ENCODE results near the gene DNASE2B.

The DNASE2B gene

DNA sequence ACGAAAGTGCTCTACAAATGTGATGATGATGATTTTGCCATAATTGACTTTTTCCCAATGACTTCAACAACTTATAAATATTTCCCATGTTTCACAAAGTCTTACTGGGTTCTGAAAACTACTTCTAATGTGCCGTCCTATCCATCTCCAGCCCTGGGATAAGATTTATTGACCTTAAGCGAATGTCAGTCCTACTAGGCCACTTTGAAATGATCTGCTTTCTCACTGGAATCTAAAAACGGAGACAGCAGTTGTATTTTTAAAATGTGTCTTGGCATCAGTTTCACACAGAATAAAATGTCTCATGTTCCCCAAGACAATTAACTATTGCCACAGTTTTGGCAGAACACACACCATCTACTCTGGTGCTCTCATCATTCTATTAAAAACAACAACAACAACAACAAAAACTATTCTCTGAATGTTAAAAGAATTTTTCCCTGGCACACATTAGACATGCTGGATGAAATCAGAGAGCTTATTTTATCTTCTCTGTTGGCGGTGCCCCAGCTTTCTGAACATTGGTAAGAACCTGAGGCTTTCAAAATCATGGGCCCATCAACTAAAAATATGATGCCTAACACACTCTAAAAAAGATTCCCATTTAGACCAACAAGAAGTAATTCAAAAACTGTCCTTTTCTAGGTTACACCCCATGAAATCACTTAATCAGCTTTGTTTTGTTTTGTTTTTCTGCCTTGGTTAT, 23.1 kb upstream of the DNASE2B start:
- DNase-seq: no peak

- no peak for DNase-seq
Observed at GRCh38 chr1:84376000-84376910, 22.0 kb upstream of the DNASE2B start.

GRCh38 chr1:84377480-84378095, 20.7 kb upstream of the DNASE2B start:
- no peak for DNase-seq

DNA sequence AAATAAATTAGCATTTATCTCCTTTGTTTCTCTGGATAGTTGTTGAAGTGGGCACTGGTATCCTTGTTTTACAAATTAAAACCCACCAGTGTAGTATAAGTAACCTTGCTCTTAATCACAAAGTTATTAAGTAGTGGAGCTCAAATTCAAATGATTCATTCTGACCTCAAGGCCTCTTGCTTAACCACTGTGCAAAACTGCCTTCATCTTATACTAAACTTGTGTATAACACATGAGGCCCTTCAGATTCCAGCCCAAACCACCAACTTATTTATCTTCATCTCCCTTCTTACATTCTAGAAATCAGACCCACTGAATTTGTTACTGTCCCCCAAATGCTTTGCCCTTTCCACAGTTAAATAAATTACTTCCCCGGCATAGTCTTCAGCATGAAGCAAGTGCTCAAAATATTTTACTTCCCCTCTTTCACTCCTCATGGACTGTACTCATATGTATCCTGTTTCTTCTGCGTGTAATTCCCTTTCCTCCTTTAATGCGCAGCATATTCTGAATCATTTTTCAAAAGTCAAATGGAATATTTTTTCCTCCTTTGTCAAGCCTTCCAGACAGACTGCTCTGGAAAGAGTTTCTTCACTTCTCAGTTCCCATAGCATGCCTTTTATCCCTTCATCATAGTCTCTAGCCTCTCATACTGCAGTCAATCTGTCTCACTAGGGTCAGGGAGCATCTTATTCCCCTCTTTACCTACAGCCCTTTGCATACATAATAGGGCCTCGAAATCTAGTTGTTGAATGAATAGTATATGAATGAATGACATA, 19.0 kb upstream of the DNASE2B start:
- no peak for DNase-seq

DNA sequence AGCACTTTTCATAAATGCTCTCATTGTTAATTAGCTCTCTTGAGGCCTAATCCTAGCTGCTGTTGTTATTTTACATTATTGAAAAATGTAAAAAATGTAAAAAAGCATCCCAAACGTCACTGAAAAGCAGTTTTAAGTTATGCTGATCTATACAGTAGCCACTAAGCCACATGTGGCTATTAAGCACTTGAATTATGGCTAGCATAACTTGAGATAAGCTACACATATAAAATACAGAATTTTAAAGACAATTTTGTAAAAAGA, 18.4 kb upstream of the DNASE2B start:
- DNase-seq: no peak

- DNase-seq: no peak
Observed at GRCh38 chr1:84382127-84382526, 16.2 kb upstream of the DNASE2B start.

DNA sequence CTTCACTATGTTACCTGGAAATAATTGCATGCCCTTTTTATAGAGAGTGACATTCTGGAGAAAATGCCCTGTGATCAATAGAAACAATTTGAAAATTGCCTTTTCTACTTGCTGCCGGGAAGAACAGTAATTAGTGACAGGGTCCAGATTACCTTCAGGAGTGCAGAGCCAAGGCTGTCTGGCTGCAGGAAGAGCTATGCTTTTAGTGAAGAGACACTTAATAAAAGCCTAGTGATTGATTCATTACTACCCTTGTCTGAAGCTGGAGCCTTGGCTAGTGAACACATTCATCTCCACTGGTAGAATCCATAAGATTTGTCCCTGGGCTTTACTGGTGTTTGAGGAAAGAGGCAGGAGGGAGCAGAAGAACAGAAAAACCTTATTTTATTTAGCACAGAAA, 12.9 kb upstream of the DNASE2B start:
- no peak for DNase-seq

DNA sequence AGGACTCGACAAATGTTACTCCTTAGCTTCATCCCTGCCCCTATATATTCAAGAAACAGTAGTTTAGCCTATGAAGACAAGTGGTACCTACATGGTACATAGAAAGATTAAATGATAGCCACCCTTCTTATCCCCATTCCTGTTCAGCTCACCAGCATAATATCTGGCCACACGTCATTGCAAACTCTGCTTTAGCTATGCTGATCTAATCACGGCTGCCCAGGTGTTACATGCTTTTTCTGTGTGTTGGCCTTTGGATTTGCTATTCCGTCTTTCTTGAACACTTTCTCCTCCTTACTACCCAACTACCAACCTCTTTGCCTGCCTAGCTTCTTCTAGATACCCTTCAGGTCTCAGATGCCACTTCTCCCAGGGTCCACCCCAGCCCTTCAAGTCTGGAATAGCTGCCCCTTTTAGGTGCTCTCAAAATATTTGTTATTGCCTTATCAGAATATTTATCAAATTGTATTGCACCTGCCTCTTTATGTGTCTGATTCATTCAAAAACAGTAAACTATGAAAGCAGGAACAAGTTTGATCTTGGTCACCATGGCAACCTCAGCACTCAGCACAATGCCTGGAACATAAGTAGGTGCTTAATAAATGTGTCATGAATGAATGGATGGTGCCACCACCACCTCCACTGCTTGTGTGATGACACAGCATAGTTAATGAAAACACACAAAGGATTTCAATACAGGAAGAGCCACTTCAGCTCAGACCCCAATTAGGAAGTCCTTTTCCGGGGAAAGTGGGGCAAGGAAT, 11.4 kb upstream of the DNASE2B start:
- no peak for DNase-seq

DNA sequence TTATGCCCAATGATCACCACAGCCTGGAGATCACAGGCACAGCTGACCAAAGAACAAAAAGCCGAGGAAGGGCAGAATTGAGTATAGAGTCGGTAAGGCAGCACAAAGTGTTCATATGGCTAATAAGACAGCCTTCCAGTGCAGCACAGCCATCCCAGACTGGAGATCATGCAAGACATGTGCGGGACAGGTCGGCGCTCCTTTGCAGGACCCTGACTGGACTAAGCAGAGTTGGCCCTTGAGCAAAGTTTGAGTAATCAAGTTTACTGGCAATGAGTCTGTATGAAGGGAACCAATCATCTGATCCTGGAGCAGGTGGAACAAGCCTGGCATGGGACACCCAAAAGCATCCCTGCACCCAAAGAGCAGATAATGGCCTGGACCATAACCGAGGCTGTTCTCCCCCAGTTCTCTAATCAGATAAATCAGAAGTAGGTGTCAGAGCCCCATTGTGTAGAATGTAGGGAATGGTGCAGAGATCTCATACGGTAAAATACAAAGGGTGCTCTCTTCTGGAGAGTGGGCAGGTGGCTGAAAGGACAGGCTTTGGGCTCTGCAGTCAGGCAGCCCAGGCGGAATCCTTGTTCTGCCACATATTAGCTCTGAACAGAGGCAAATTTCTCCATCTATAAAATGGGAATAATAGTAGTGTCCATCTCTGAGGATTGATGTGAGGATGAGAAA, 10.7 kb upstream of the DNASE2B start:
- DNase-seq: no peak

- DNase-seq: no peak
Observed at GRCh38 chr1:84390226-84390625, 8.1 kb upstream of the DNASE2B start.

GRCh38 chr1:84401156-84401555, 2.9 kb downstream of the DNASE2B start:
- DNase-seq: no peak

GRCh38 chr1:84402060-84402459, 3.8 kb downstream of the DNASE2B start:
- no peak for DNase-seq

- no peak for DNase-seq
Observed at GRCh38 chr1:84402501-84402900, 4.2 kb downstream of the DNASE2B start.

- DNase-seq: no peak
Observed at GRCh38 chr1:84403347-84403746, 5.1 kb downstream of the DNASE2B start.

DNA sequence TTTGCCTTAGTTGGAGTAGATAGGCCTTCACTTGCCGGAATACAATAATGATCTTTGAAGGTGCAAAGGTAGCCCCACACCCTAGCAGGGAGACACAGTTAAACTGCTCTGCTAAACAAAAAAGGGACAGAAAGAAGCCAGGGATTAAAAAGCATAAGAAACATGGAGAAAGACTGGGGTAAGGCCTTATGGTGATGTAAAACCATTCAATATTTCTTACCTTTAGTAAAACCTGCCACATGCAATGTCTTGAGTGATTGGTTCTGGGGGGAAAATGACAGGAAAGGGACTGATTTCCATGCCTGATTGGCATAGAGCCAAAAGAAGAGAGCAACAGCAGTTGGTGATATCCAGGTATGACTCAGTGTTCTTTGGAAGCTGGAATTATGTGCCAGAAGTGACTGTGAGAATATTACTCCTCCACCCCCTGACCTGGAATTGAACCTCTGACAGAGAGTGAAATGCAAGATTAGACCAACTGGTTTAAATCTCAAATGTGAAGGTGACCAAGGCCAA, 8.1 kb downstream of the DNASE2B start:
- no peak for DNase-seq

- DNase-seq: no peak
Observed at GRCh38 chr1:84407524-84407923, 9.2 kb downstream of the DNASE2B start.

DNA sequence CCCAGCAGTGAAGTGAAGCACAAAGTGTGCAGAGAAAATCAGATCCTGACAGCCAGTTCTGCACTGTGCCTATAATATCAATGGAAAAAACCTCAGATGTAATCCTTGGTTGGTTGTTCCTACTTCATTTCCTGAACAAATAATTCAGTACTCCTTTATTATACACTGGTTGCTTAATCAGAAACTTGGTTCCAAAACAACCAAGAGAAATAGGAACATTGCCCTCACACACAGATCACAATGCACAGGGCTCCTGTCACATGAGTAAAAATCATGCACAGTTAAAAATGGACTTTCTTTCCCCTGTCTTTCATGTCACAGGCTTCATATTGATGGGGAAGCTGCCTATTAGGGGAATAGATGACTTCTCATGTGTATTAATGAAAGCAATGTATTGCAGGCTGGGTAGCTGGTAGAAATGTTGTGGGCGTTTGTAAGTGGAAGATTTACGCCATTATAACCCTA, 9.7 kb downstream of the DNASE2B start:
- no peak for DNase-seq

DNA sequence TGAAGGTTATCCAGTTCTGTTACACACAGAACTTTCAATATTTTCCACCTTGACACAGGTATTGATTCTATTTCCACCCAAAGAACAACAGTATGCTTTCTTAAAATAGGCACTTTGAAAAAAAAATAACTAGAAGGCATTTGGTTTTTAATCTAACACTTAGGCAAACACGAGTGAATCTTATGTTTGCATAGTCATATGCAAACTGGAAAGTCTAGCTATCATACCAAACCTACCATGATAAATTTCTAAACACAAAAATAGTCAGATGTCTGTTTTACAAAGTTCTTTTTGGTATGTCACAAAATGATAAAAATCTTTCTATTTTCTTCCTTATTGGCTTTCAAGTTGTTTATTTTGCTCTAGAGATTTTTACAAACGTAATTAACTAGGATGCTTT, 11.6 kb downstream of the DNASE2B start:
- DNase-seq: no peak

GRCh38 chr1:84410328-84411095, 12.2 kb downstream of the DNASE2B start:
- no peak for DNase-seq

DNA sequence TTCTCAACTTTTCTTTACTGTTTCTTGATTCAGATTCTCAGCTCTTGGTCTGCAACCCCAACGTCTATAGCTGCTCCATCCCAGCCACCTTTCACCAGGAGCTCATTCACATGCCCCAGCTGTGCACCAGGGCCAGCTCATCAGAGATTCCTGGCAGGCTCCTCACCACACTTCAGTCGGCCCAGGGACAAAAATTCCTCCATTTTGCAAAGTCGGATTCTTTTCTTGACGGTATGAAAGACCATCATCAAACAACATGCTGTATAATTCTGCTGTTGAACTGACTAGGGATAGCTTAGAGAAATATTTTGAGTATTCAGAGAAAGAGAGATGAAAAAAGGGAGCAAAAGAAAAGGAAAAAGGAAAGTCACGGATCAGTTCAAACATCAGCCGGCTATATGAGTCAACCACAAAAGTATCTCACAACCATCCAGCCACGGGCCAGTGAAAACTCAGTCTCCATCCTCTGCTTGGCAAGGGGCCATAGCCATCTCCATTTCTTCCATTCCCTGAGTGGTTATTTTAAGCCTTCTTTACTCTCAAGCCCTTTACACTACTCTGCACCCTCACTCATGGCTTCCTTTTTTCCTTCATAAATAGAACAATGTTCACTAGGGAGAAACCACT, 14.1 kb downstream of the DNASE2B start:
- DNase-seq: no peak

All from activated CD4-positive, alpha-beta T cell treated with anti-CD3 and anti-CD28 coated beads, Interleukin-10, Interleukin-2, amounts not matched to agents 100 ng/mL and 50 ng/mL, durations not matched to agents 16 hours and 8 hours (primary cell).